Activated T-cell treated with anti-CD3 and anti-CD28 coated beads for 4 hours (primary cell): Measurements from ENCODE around the gene SF3B5.
"Not testable (repeated sequence)": the region's sequence is repeated elsewhere in the genome, so short reads cannot be mapped to it uniquely, and the experiment has no call there.

ENCODE experiments used
- DNase-seq: peaks from one replicate; pipeline ENCODE4 v3.0.0-alpha.2; 2020

The SF3B5 gene

DNA sequence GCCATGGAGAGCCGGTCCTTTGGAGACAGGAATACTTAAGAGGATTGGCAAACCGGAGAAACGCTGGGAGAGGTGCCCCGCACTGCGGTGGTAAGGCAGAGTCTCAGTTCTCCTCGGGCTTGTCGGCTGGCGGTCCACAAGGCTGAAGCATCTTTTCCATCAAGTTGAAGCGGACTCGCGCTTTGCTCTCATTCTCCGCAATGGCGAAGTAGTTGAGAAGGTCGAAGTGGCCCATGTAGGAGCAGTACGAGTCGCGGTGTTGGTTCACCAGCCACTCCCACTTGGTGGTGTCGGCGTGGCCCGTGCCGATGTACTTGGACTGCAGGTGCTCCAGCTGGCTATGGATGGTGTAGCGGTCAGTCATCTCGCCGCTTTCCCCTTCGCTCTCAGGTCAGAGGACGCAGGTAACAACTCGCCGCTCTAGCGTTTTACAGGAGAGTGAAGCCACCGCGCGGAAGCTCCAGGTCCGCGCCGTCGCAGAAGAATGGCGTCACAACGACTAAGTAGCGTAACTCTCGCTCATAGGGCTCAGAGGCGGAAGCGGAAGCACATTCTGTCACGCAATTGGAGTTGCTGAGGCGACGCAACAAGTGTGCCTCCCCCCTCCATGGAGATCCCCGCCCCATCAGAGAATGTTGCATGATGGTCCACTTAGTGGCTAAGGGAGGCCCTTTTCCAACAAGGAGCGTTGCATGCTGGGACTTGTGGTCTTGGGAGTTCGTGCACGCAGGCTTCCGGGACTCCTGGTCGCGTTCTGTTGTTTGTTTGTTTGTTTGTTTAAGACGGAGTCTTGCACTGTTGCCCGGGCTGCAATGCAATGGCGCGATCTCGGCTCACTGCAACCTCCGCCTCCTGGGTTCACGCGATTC, at the start of gene SF3B5:
SF3B5 (minus strand) TSS at position 440 of the 869 bp plus-strand sequence; CDS start at position 364, 76 bp downstream.
- peak; percentile 94 for DNase-seq

DNA sequence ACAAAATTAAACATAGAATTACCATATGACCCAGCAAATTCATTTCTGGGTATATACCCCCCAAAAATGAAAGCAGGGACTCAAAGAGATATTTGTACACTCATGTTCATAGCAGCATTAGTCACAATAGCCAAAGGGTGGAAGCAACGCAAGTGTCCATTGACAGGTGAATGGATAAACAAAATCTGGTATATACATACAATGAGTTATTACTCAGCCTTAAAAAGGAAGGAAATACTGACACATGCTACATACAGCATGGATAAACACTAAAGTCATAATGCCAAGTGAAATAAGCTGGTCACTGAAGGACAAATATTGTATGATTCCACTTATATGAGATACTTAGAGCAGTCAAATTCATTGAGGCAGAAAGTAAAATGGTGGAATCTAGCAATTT, 49.6 kb upstream of the SF3B5 start:
- no peak for DNase-seq

GRCh38 chr6:144143878-144144277, 48.5 kb upstream of the SF3B5 start:
- DNase-seq = no peak

- no peak for DNase-seq
Observed at GRCh38 chr6:144143106-144143505, 47.7 kb upstream of the SF3B5 start.

- no peak for DNase-seq
Observed at GRCh38 chr6:144141470-144141869, 46.1 kb upstream of the SF3B5 start.

DNA sequence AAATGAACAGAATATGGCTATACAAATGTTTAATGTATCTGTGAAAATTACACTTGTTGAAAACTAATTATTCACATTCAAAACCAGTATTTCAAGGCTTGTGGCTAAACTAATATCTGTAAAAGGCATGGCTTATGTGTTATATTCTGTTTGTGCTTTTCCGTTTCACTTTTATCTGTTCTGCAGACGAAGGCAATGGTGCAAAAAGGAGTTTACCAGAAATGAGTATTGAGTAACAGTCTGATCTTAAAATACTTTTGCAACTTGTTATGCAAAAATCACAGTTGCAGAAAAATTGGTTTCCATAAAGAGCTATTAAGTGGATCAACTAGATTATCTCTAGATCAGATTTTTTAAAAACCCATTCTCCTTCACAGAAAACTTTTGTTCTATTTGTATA, 45.5 kb upstream of the SF3B5 start:
- no peak for DNase-seq

GRCh38 chr6:144139817-144140216, 44.4 kb upstream of the SF3B5 start:
- DNase-seq = no peak

DNA sequence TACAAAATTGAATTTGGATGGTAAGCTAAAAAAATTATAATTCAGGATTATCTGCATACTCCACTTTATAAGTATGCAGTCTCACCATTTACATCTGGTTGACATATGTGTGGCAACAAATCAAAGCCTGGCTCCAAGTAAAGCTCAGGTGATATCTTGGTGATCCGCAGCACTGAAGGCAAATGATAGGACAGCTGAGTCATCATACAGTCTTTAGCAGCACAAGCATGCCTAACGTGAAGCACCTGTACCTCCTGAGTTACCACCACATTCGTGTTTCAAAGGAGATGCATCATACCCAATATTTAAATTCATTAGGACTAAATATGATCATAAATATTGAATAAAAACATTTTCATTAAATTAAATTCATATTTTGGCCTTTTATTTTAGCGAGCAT, 43.2 kb upstream of the SF3B5 start:
- no peak for DNase-seq

DNA sequence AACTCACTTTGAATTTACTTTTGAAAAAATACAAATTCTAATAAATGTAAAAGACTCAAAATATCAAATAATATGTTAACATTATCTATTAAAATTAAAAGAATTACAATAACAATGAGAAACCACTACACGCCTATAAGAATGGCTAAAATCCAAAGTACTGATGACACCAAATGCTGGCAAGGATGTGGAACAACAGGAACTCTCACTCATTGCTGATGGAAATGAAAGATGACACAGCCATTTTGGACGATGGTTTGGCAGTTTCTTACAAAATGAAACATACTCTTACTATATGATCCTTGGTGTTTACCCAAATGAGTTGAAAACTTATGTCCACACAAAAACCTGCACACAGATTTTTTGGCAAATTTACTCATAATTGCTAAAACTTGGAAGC, 39.4 kb upstream of the SF3B5 start:
- DNase-seq = no peak

- no peak for DNase-seq
Observed at GRCh38 chr6:144134176-144134575, 38.8 kb upstream of the SF3B5 start.

GRCh38 chr6:144133225-144133821, 38.0 kb upstream of the SF3B5 start:
- no peak for DNase-seq

DNA sequence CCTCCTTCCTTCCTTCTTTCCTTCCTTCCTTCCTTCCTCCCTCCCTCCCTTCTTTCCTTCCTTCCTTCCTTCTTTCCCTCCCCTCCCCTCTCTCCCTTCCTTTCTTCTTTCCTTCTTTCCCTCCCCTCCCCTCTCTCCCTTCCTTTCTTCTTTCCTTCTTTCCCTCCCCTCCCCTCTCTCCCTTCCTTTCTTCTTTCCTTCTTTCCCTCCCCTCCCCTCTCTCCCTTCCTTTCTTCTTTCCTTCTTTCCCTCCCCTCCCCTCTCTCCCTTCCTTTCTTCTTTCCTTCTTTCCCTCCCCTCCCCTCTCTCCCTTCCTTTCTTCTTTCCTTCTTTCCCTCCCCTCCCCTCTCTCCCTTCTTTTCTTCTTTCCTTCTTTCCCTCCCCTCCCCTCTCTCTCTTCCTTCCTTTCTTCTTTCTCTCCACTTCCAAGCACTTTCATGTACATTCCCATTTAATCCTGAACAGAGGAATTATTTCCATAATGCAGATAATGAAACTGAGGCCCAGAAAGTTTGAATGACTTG, 36.9 kb upstream of the SF3B5 start:
- DNase-seq = not testable (repeated sequence)

DNA sequence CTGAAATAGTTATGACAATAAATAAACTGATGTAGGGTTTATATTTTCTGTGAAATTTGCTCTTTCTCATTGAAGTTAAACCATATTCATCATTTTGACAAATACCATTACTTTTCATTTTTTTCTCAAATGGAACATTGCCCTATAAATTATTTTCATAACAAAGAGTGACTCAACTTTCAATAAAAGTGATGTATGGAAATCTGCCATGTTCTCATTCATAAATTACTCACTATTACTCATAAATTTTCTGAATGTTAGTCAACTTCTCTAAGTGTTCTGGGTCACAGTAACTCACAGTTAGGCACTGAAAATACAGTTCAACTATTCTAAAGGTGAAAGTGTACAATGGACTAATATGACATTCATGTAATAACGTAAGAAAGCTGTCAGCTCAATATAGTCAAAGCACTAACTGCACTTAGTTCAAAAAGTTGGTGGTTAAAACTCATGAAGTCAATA, 35.9 kb upstream of the SF3B5 start:
- no peak for DNase-seq

GRCh38 chr6:144129469-144129868, 34.1 kb upstream of the SF3B5 start:
- DNase-seq = no peak

- DNase-seq = no peak
Observed at GRCh38 chr6:144127097-144127496, 31.7 kb upstream of the SF3B5 start.

- DNase-seq = no peak
Observed at GRCh38 chr6:144123836-144124235, 28.5 kb upstream of the SF3B5 start.

- no peak for DNase-seq
Observed at GRCh38 chr6:144123421-144123820, 28.0 kb upstream of the SF3B5 start.

DNA sequence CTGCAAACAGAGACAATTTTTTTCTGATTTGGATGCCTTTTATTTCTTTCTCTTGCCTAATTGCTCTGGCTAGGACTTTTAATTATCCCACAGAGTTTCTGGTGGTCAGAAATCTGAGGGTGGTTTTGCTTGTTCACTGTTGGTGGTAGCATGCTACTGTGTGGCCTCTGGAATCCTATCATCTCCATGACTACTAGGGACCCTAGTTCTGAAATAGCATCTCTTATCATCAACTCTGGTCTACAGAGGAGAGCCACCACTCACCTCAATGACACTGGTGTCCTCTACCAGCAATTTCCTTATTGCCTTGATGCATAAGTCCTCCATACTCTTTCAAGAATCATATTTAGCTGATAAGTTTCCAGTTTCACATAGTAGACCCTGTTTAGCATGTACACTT, 27.5 kb upstream of the SF3B5 start:
- no peak for DNase-seq

DNA sequence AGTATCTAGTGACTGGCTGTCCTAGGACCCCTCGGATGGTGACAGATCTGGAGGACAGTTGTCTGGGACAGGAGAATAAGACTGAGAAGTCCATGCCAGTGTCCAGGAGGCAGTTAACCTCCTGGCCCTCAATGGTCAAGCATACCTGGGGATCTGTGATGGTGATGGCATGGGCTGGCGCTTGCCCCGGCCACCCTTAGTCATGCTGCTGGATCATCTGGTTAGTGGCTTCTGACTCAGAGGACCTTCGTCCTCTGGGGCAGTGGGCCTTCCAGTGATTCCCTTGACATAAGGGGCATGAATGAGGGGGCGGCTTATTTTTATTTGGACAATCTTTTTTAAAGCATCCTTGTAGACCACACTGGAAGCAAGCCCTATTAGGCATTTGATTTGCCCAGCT, 24.0 kb upstream of the SF3B5 start:
- DNase-seq = no peak

DNA sequence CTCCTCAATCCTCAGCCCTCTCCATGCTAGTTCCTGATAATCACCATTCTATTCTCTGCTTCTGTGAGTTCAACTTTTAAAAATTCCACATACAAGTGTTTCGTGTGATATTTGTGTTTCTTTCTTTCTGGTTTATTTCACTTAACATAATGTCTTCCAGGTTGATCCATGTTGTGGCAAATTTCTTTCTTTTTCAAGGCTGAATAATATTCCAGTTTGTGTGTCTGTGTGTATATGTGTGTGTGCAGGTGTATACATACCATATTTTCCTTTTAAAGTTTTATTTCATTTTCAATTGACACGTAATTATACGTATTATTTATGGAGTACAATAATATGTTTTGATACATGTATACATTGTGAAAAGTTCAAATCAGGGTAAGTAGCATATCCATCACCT, 19.8 kb upstream of the SF3B5 start:
- no peak for DNase-seq

DNA sequence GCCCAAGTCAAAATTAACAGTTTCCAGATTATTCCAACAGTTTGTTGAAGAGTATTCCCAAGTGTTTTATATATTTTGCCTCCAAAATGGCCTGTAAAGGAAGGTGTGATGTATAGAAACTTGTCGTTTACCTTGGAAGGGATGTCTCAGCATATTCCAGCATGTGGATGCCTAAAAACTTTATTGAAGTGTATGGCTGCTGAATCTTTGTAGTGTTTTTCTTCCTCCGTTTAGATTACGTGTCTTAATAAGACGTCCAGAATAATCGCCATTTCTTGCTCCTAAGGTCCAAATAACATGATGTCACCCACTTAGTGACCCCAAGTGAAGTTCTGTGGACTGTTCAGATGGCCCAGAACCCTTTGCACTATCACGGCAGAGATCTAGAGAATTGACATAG, 18.0 kb upstream of the SF3B5 start:
- no peak for DNase-seq

- no peak for DNase-seq
Observed at GRCh38 chr6:144110210-144110609, 14.8 kb upstream of the SF3B5 start.

DNA sequence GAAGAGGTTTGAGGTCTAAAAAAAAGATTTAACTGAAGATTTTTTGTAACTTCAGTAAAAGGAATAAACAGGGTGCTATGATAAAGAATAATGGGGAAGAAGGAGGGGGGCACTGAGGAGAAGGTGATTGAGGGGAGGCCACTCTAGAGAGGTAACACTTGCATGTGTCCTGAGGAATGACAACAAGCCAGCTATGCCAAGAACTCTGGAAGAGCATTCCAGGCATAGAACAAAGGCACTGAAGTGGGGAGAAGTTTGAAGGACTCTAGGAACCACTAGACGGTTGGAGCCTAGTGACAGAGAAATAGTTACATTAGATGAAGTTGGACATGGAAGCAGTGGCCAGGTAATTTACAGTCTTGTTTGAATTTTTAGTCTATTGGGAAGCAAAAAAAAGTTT, 10.8 kb upstream of the SF3B5 start:
- no peak for DNase-seq

- peak; percentile 33 for DNase-seq
Observed at GRCh38 chr6:144104898-144105487, 9.6 kb upstream of the SF3B5 start.
